Measurements from ENCODE around the gene RASD2.

GRCh38 chr22:35586771-35587170 is 46.1 kb downstream of the RASD2 start:
- TF ChIP-seq CTCF (conservative IDR thresholded peaks at IDR 0.05 in 1 of 2, IDR thresholded peaks at IDR 0.05 in 1 of 2; ENCODE audit: extremely low read depth in 1 of 2, insufficient read depth in 1 of 2, low read depth in 1 of 2, low read length in 2 of 2) (no peak), EZH2 (IDR thresholded peaks at IDR 0.05; ENCODE audit: borderline replicate concordance, low read length) (no peak)
